ENCODE results near the gene TMEM147. TPM values are rescaled to one million over a fixed set of nuclear protein-coding genes. Genes with fewer than 3 reads are reported as not detected.

TMEM147 gene
- total RNA-seq, 1 donor from 2014 or later = 99.7 TPM

GRCh38 chr19:35549879-35550523 lies 4.6 kb downstream of the TMEM147 start:
- no peak overlapping the region for H3K27ac ChIP-seq
- peaks cover 0 to 3% of the 10 kb centered on the region in 2 donors for H3K36me3 ChIP-seq
- intact Hi-C loops (cut with DNase I) = loop anchor here (1.0 to 10.0 kb wide), 5 partner anchors 92 to 875 kb away; partner anchors contain the start of genes ARHGAP33, ETV2, SCGB2B2 and USF2
- DNase-seq (ENCODE audit: low spot score in 2 of 2) = no peak
- no peaks in the 10 kb centered on the region for H3K27me3 ChIP-seq
- peaks cover 0 to 10% of the 10 kb centered on the region in 2 donors for H3K4me1 ChIP-seq
- no peaks in the 10 kb centered on the region for H3K9me3 ChIP-seq
- H3K4me3 ChIP-seq = no peak overlapping the region
- TF ChIP-seq, protein P1, sequence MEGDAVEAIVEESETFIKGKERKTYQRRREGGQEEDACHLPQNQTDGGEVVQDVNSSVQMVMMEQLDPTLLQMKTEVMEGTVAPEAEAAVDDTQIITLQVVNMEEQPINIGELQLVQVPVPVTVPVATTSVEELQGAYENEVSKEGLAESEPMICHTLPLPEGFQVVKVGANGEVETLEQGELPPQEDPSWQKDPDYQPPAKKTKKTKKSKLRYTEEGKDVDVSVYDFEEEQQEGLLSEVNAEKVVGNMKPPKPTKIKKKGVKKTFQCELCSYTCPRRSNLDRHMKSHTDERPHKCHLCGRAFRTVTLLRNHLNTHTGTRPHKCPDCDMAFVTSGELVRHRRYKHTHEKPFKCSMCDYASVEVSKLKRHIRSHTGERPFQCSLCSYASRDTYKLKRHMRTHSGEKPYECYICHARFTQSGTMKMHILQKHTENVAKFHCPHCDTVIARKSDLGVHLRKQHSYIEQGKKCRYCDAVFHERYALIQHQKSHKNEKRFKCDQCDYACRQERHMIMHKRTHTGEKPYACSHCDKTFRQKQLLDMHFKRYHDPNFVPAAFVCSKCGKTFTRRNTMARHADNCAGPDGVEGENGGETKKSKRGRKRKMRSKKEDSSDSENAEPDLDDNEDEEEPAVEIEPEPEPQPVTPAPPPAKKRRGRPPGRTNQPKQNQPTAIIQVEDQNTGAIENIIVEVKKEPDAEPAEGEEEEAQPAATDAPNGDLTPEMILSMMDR (IDR thresholded peaks at IDR 0.05) = no peak

DNA sequence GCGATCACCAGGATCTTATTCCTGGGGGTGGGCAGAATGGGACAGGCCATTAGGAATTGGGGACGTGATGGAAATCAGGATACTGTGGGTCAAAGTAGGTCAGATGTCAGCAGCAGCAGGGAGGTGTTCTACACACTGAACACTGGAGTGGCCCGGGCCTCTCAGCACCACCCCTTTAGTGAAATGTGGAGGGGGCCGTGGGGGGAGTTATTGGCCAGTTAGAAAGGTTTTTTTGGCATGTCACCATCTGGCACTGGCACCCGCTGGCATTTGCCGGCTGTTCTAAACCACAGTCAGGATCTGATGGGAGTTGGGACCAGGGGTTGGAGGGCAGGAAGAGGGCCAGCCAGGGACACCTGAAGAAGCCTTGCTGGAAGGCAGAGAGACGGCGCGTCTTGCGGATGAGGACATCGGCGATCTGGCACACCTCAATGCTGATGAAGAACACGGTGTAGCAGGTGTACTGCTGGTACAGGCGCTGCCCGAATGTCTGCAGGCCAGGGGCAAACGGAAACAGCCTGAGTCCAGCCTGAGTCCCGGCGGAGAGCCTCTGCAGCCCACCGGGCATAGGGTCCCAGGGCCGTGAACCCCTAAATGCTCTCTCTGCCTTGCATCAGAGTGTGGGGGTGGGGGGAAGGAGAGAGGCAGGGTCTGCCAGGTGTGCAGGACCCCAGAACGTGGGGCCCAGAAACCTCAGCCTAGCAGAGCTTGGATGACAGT lies 5.8 kb downstream of the TMEM147 start:
- Histone ChIP-seq H3K4me3 (no peak overlapping the region), H3K4me1 (peaks cover 0 to 6% of the 10 kb centered on the region in 2 donors), H3K27me3 (no peaks in the 10 kb centered on the region), H3K9me3 (no peaks in the 10 kb centered on the region), H3K36me3 (peaks cover 0 to 3% of the 10 kb centered on the region in 2 donors), H3K27ac (no peak overlapping the region)
- intact Hi-C loops (cut with DNase I) = no loop called here
- TF ChIP-seq, protein P1 (IDR thresholded peaks at IDR 0.05) = no peak
- DNase-seq (ENCODE audit: low spot score in 2 of 2) = no peak

DNA sequence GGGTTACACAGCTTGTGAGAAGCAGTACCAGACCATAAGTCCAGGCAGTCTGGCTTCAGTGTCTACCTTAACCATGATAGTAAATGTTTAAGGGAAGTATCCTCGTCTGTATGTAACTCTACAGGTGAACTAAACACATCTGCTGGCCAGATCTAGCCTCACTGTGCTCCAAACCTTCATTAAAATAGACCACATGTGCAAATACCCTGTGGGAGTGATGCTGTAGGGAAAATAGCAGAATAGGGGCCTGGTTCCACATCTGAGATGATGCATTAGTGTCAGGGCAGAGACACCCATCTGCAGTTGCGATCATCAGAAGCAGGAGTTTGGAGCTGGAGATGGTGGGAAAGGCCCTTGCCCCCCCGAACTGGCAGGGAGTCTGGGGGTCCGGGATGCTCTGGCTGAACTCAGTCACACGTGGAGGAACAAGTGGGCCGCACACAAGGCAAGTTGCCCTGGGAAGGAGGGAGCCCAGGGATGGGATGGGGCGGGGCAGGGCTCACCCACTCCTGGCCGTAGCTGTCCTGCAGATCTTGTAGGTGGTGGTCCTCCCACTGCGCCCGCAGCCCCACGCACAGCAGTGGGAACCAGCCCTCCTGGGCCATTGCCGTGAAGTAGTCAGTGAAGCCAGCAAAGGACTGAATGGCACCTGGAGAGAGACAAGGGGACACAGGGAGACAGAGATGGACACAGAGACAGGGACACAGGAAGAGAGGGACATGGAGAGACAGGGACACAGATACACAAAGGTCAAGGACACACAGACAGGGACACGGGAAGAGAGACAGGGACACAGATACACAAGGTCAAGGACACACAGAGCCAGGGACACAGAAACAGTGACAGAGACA lies 7.3 kb downstream of the TMEM147 start:
- no peaks in the 10 kb centered on the region for H3K36me3 ChIP-seq
- TF ChIP-seq, protein P1 (IDR thresholded peaks at IDR 0.05) = no peak
- intact Hi-C loops (cut with DNase I) = no loop called here

DNA sequence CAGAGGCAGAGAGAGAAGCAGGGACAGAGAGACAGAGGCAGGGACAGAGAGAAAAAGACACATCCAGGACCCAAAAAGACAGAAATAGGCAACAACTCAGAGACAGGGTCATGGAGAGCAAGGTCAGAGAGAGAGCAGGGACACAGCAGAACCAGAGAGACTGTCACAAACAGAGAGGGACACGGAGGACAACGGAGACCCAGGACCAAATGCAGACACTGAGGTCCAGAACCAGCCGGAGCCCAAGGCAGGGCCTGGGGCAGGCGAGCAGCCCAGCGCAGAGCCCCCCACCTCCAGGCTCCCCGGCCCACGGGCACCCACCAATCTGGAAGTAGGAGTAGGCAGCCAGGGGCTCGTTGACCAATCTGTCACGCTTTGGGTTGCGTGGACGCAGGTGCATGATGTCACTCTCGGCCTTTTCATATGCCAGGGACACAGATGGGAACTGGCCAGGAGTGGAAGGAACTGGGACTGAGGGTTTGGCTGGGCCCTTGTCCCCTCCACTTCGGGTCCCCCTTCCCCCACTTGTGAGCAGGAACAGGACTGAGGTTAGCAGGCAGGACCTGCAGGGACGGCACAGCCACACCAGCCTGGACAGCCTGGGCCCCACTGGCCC lies 8.1 kb downstream of the TMEM147 start:
- H3K4me3 ChIP-seq = no peak overlapping the region
- no peaks in the 10 kb centered on the region for H3K36me3 ChIP-seq
- intact Hi-C loops (cut with DNase I) = no loop called here
- TF ChIP-seq, protein P1 (IDR thresholded peaks at IDR 0.05) = no peak
- H3K9me3 ChIP-seq = no peaks in the 10 kb centered on the region
- DNase-seq (ENCODE audit: low spot score in 2 of 2) = no peak
- peaks cover 0 to 6% of the 10 kb centered on the region in 2 donors for H3K4me1 ChIP-seq
- no peak overlapping the region for H3K27ac ChIP-seq
- H3K27me3 ChIP-seq = peaks cover 9% of the 10 kb centered on the region

More for the DNA sequence above, 7.3 kb downstream of the TMEM147 start:
- Histone ChIP-seq H3K4me3 (no peak overlapping the region), H3K27me3 (peaks cover 3% of the 10 kb centered on the region), H3K4me1 (peaks cover 0 to 2% of the 10 kb centered on the region in 2 donors), H3K9me3 (no peaks in the 10 kb centered on the region), H3K27ac (no peak overlapping the region)
- DNase-seq (ENCODE audit: low spot score in 2 of 2) = no peak

- H3K27me3 ChIP-seq = peaks cover 9% of the 10 kb centered on the region
- no peaks in the 10 kb centered on the region for H3K36me3 ChIP-seq
- H3K27ac ChIP-seq = no peak overlapping the region
- TF ChIP-seq, protein P1 (IDR thresholded peaks at IDR 0.05) = no peak
- no peaks in the 10 kb centered on the region for H3K9me3 ChIP-seq
- DNase-seq (ENCODE audit: low spot score in 2 of 2) = no peak
- peaks cover 0 to 6% of the 10 kb centered on the region in 2 donors for H3K4me1 ChIP-seq
- intact Hi-C loops (cut with DNase I) = no loop called here
- no peak overlapping the region for H3K4me3 ChIP-seq
Observed at GRCh38 chr19:35554076-35554475, 8.7 kb downstream of the TMEM147 start.

All from ascending aorta (tissue), 2 donors.